ENCODE results near the gene C5AR1.
"Not testable (repeated sequence)": the region's sequence is repeated elsewhere in the genome, so short reads cannot be mapped to it uniquely, and the experiment has no call there.

C5AR1 gene

GRCh38 chr19:47309608-47310007 lies at the start of gene C5AR1:
Gene C5AR1, plus strand, starts transcription at chr19:47309861. Its CDS starts 35 bp downstream, at chr19:47309896.
- in situ Hi-C loops (cut with MboI; ENCODE audit: low sequenced_read_pairs, unreplicated experiment) = no loop called here
- TF ChIP-seq CTCF (IDR thresholded peaks at IDR 0.05; ENCODE audit: borderline replicate concordance, control extremely low read depth, extremely low read depth, insufficient read depth, missing control alignments) = no peak
- no peak for DNase-seq (ENCODE audit: low spot score)

GRCh38 chr19:47260476-47260875 lies 49.2 kb upstream of the C5AR1 start:
- no peak for TF ChIP-seq CTCF (IDR thresholded peaks at IDR 0.05; ENCODE audit: borderline replicate concordance, control extremely low read depth, extremely low read depth, insufficient read depth, missing control alignments)
- in situ Hi-C loops (cut with MboI; ENCODE audit: low sequenced_read_pairs, unreplicated experiment) = no loop called here
- DNase-seq (ENCODE audit: low spot score) = no peak

- in situ Hi-C loops (cut with MboI; ENCODE audit: low sequenced_read_pairs, unreplicated experiment) = not testable (repeated sequence)
Observed at GRCh38 chr19:47261946-47262793, 47.5 kb upstream of the C5AR1 start.

GRCh38 chr19:47264629-47265028 lies 45.0 kb upstream of the C5AR1 start:
- in situ Hi-C loops (cut with MboI; ENCODE audit: low sequenced_read_pairs, unreplicated experiment) = no loop called here
- DNase-seq (ENCODE audit: low spot score) = no peak
- TF ChIP-seq CTCF (IDR thresholded peaks at IDR 0.05; ENCODE audit: borderline replicate concordance, control extremely low read depth, extremely low read depth, insufficient read depth, missing control alignments) = no peak

More at GRCh38 chr19:47261946-47262793, 47.5 kb upstream of the C5AR1 start:
- peak; percentile 79 for DNase-seq (ENCODE audit: low spot score)

GRCh38 chr19:47266401-47266941 lies 43.2 kb upstream of the C5AR1 start:
- in situ Hi-C loops (cut with MboI; ENCODE audit: low sequenced_read_pairs, unreplicated experiment) = no loop called here
- no peak for TF ChIP-seq CTCF (IDR thresholded peaks at IDR 0.05; ENCODE audit: borderline replicate concordance, control extremely low read depth, extremely low read depth, insufficient read depth, missing control alignments)
- no peak for DNase-seq (ENCODE audit: low spot score)

GRCh38 chr19:47267350-47267759 lies 42.3 kb upstream of the C5AR1 start:
- no peak for TF ChIP-seq CTCF (IDR thresholded peaks at IDR 0.05; ENCODE audit: borderline replicate concordance, control extremely low read depth, extremely low read depth, insufficient read depth, missing control alignments)
- in situ Hi-C loops (cut with MboI; ENCODE audit: low sequenced_read_pairs, unreplicated experiment) = no loop called here
- DNase-seq (ENCODE audit: low spot score) = no peak

- in situ Hi-C loops (cut with MboI; ENCODE audit: low sequenced_read_pairs, unreplicated experiment) = no loop called here
- TF ChIP-seq CTCF (IDR thresholded peaks at IDR 0.05; ENCODE audit: borderline replicate concordance, control extremely low read depth, extremely low read depth, insufficient read depth, missing control alignments) = no peak
- DNase-seq (ENCODE audit: low spot score) = no peak
Observed at GRCh38 chr19:47268028-47268427, 41.6 kb upstream of the C5AR1 start.
